Common myeloid progenitor, CD34-positive (primary cell): ENCODE data around the gene PIP5K1B.

Source experiments
- CTCF ChIA-PET: fragments of 350-600 bp; sonication (Branson Sonifier 250); formaldehyde crosslinking; loops from one replicate; lab custom pipeline; 2021; ENCODE audit warnings: antibody characterized with exemption; lab: Charles Lee
- POLR2A ChIA-PET: fragments of 350-600 bp; sonication (Branson Sonifier 250); formaldehyde crosslinking; loops from one replicate; lab custom pipeline; 2021; ENCODE audit warnings: antibody characterized with exemption; lab: Charles Lee
- DNase-seq, 3 donors: peaks; one replicate each; pipeline versions ENCODE4 v3.0.0 to v3.0.0-alpha.2; 2013
- H3K27ac ChIP-seq, 2 experiments: 1 replicate in 1 of 2; 2 replicates in 1 of 2; pipeline ENCODE4 v1.7.0; 2013; ENCODE audit warnings: inconsistent platforms in 2 of 2, low read length in 2 of 2, mild to moderate bottlenecking in 2 of 2, low read depth in 1 of 2, moderate library complexity in 1 of 2; ENCODE audit not compliant: severe bottlenecking in 2 of 2, insufficient read depth in 1 of 2, poor library complexity in 1 of 2
- H3K27me3 ChIP-seq, 5 experiments: replicated peaks in 2 of 5; 1 replicate in 3 of 5; 2 replicates in 2 of 5; pipeline versions ENCODE4 v1.6.1 to v1.7.0; 2013; ENCODE audit warnings: low read length in 4 of 5, mild to moderate bottlenecking in 2 of 5, moderate library complexity in 2 of 5, inconsistent platforms in 1 of 5; ENCODE audit not compliant: insufficient read depth in 5 of 5, control insufficient read depth in 4 of 5
- H3K36me3 ChIP-seq, 4 experiments: 1 replicate in 2 of 4; 2 replicates in 2 of 4; pipeline versions ENCODE4 v1.6.1 to v1.7.0; 2013; ENCODE audit warnings: low read length in 3 of 4, control low read depth in 1 of 4, mild to moderate bottlenecking in 1 of 4; ENCODE audit not compliant: control insufficient read depth in 4 of 4, insufficient read depth in 4 of 4
- H3K4me1 ChIP-seq, 4 experiments: 1 replicate in 3 of 4; 2 replicates in 1 of 4; pipeline versions ENCODE4 v1.6.1 to v1.7.1; 2013; ENCODE audit warnings: low read length in 3 of 4, mild to moderate bottlenecking in 3 of 4, control low read depth in 1 of 4, inconsistent platforms in 1 of 4, moderate library complexity in 1 of 4; ENCODE audit not compliant: control insufficient read depth in 4 of 4, insufficient read depth in 4 of 4; ENCODE audit errors: control extremely low read depth in 1 of 4
- H3K4me3 ChIP-seq, 7 experiments: 1 replicate in 4 of 7; 2 replicates in 3 of 7; pipeline versions ENCODE4 v1.5.1 to v1.7.0; 2013; ENCODE audit warnings: mild to moderate bottlenecking in 7 of 7, low read length in 6 of 7, moderate library complexity in 6 of 7, inconsistent platforms in 2 of 7, low read depth in 2 of 7, control low read depth in 1 of 7; ENCODE audit not compliant: insufficient read depth in 4 of 7, control insufficient read depth in 1 of 7; ENCODE audit errors: extremely low read depth in 1 of 7
- H3K9me3 ChIP-seq, 5 experiments: 1 replicate in 4 of 5; 2 replicates in 1 of 5; pipeline versions ENCODE4 v1.6.1 to v1.7.1; 2013; ENCODE audit warnings: low read length in 4 of 5, mild to moderate bottlenecking in 2 of 5, inconsistent platforms in 1 of 5, low read depth in 1 of 5, moderate library complexity in 1 of 5; ENCODE audit not compliant: control insufficient read depth in 4 of 5, insufficient read depth in 2 of 5; ENCODE audit errors: control extremely low read depth in 1 of 5
- WGBS: methylation state at CpG from one replicate; pipeline ENCODE4 v1.1.5; 2013; ENCODE audit not compliant: insufficient coverage; 5-methylcytosine and 5-hydroxymethylcytosine counted together

PIP5K1B gene

GRCh38 chr9:68867066-68867465, 162.0 kb downstream of the PIP5K1B start:
- Histone ChIP-seq H3K4me1 (no peaks in the 10 kb centered on the region), H3K36me3 (peaks cover 0 to 15% (median 3%) of the 10 kb centered on the region in 4 experiments), H3K4me3 (no peak overlapping the region), H3K9me3 (no peaks in the 10 kb centered on the region), H3K27me3 (no peaks in the 10 kb centered on the region), H3K27ac (no peak overlapping the region)
- CTCF ChIA-PET: no interaction called here
- POLR2A ChIA-PET: no interaction called here
- 100% methylated on average over 2 of the region's 6 CpGs for WGBS
- DNase-seq: no peak

DNA sequence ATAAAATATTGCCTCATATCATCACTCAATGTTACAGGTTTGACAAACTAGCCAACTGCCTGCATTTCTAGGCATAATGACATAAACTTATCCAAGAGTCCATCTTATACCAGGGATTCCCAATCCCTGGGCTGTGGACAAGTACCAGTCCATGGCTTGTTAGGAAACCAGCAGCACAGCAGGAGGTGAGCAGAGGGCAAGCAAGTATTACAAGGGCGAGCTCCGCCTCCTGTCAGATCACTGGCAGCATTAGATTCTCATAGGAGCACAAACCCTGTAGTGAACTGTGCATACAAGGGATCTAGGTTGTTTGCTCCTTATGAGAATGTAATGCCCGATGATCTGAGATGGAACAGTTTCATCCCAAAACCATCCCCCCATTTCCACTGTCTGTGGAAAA, 164.0 kb downstream of the PIP5K1B start:
- no peak overlapping the region for H3K4me3 ChIP-seq
- WGBS: no CpG with 5 or more reads among the region's 3 CpGs
- ChIA-PET POLR2A (no interaction called here), CTCF (interaction anchor here (0.6 to 1.7 kb wide), 2 partner anchors 20 to 26 kb away, joined by 3 to 6 read pairs; no protein-coding TSS in a partner anchor)
- no peaks in the 10 kb centered on the region for H3K4me1 ChIP-seq
- H3K27me3 ChIP-seq: no peaks in the 10 kb centered on the region
- peaks cover 0 to 15% (median 3%) of the 10 kb centered on the region in 4 experiments for H3K36me3 ChIP-seq
- H3K27ac ChIP-seq: no peak overlapping the region
- no peaks in the 10 kb centered on the region for H3K9me3 ChIP-seq
- no peak for DNase-seq

DNA sequence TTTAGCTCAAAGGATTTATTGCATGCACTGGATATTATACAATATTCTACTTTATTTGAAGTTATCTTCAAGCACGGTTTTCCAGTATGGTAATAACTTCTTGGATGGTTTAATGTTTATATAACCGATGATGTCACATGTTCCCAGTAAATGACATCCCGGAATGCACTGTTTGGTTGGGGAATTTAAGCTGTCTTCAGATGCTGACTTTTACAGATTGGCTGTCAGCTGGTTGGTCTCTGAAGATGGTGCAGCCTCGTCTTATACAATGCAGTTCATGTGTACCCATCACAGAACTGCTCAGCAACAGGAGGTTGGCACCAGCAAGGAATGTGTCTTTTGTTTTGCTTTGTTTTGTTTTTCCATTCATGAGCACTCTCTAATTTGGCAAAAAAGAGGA, 165.0 kb downstream of the PIP5K1B start:
- WGBS: 100% methylated on average over 3 of the region's 4 CpGs
- Histone ChIP-seq H3K27me3 (no peaks in the 10 kb centered on the region), H3K4me3 (no peak overlapping the region), H3K4me1 (no peaks in the 10 kb centered on the region), H3K9me3 (no peaks in the 10 kb centered on the region), H3K36me3 (peaks cover 0 to 14% (median 3%) of the 10 kb centered on the region in 4 experiments), H3K27ac (no peak overlapping the region)
- POLR2A ChIA-PET: interaction anchor here (0.6 kb wide), 1 partner anchor 25 kb away, joined by 3 read pairs; no protein-coding TSS in a partner anchor
- DNase-seq: no peak
- CTCF ChIA-PET: interaction anchor here (1.5 kb wide), 1 partner anchor 47 kb away, joined by 3 read pairs; no protein-coding TSS in a partner anchor

DNA sequence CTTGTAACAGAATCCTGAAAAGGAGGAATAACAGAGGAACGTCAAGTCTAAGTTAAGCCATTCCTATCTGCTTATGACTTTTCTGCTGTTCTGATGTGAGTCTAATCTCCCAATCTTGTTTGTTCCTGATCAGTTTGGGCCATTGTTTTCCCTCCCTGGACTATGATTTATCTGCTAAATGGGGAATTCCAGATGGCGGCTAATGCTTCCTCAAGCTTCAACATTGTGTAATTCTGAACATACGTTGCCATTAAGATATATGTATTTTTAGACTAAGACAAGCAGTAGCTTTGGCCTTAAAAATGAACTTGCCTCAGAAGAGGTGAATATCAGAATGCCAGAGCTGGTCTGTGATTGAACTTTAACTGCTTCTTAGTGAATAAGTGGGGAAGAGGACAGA, 166.2 kb downstream of the PIP5K1B start:
- DNase-seq: no peak
- Histone ChIP-seq H3K9me3 (no peaks in the 10 kb centered on the region), H3K4me1 (no peaks in the 10 kb centered on the region), H3K36me3 (peaks cover 0 to 4% (median 0%) of the 10 kb centered on the region in 4 experiments), H3K27me3 (no peaks in the 10 kb centered on the region), H3K27ac (no peak overlapping the region), H3K4me3 (no peak overlapping the region)
- CTCF ChIA-PET: interaction anchor here (0.8 to 1.5 kb wide), 2 partner anchors 12 to 46 kb away, joined by 3 read pairs; no protein-coding TSS in a partner anchor
- 70% methylated on average over 2 of the region's 3 CpGs for WGBS
- POLR2A ChIA-PET: no interaction called here

DNA sequence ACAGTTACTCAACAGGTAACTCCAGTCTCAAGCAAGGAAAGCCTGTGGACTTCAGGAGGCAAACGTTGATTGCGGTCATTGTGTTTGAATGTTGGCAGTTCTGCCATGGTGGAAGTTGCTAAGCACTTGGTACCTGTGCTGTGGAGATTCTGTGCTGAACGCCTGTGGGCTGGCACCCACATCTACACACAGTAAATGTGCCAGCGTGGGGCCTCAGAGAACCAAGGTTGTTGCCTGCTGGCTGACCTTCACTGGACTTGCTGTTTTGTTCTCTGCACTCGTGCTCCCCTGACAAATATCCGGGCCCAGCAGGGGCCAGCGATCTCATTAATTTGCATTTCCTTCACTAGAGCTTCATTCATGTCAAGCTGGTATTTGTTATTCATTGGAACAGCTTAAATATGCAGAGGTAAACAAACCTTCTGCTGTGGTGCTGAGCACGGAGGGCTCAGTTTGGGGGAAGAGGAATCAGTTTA, 167.0 kb downstream of the PIP5K1B start:
- DNase-seq: no peak
- no peak overlapping the region for H3K27ac ChIP-seq
- no peaks in the 10 kb centered on the region for H3K9me3 ChIP-seq
- H3K4me1 ChIP-seq: no peaks in the 10 kb centered on the region
- ChIA-PET POLR2A (no interaction called here), CTCF (interaction anchor here (0.8 to 1.0 kb wide), 2 partner anchors 11 to 25 kb away, joined by 3 to 4 read pairs; no protein-coding TSS in a partner anchor)
- H3K4me3 ChIP-seq: no peak overlapping the region
- 91% methylated on average over 6 of the region's 8 CpGs for WGBS
- H3K36me3 ChIP-seq: no peaks in the 10 kb centered on the region
- no peaks in the 10 kb centered on the region for H3K27me3 ChIP-seq

- Histone ChIP-seq H3K27me3 (no peaks in the 10 kb centered on the region), H3K36me3 (peaks cover 0 to 2% (median 0%) of the 10 kb centered on the region in 4 experiments), H3K4me3 (no peak overlapping the region), H3K9me3 (no peaks in the 10 kb centered on the region), H3K4me1 (no peaks in the 10 kb centered on the region), H3K27ac (no peak overlapping the region)
- CTCF ChIA-PET: interaction anchor here (0.6 to 1.0 kb wide), 2 partner anchors 25 to 26 kb away, joined by 3 to 4 read pairs; no protein-coding TSS in a partner anchor
- 90% methylated on average over 6 of the region's 6 CpGs for WGBS
- DNase-seq: no peak
- POLR2A ChIA-PET: no interaction called here
Measured at GRCh38 chr9:68873179-68873578, 168.1 kb downstream of the PIP5K1B start.

- Histone ChIP-seq H3K9me3 (no peaks in the 10 kb centered on the region), H3K36me3 (peaks cover 0 to 3% (median under 1%) of the 10 kb centered on the region in 4 experiments), H3K27me3 (no peaks in the 10 kb centered on the region), H3K4me3 (no peak overlapping the region), H3K27ac (no peak overlapping the region), H3K4me1 (no peaks in the 10 kb centered on the region)
- WGBS: 96% methylated on average over 4 of the region's 5 CpGs
- ChIA-PET POLR2A (no interaction called here), CTCF (no interaction called here)
- DNase-seq: no peak
Measured at GRCh38 chr9:68876273-68876672, 171.2 kb downstream of the PIP5K1B start.
